Chondrocyte (in vitro differentiated cells): ENCODE results near the gene ADAMTS14. TPM values are rescaled to one million over a fixed set of nuclear protein-coding genes. Genes with fewer than 3 reads are reported as not detected.

Experiments used
- DNase-seq: peaks from one replicate; pipeline ENCODE4 v3.0.0; 2021; ENCODE audit warnings: mixed read lengths, low spot score
- H3K27ac Mint-ChIP-seq: one replicate; pipeline ENCODE4 v1.8.0; 2021; ENCODE audit warnings: mild to moderate bottlenecking, moderate library complexity, mixed read lengths; ENCODE audit not compliant: unreplicated experiment
- H3K27me3 Mint-ChIP-seq: 2 replicates; pipeline ENCODE4 v1.8.0; 2021; ENCODE audit warnings: low read depth, mixed read lengths
- H3K36me3 Mint-ChIP-seq: 2 replicates; pipeline ENCODE4 v1.8.0; 2021; ENCODE audit warnings: low read depth, mixed read lengths
- H3K4me1 Mint-ChIP-seq: 2 replicates; pipeline ENCODE4 v1.8.0; 2021; ENCODE audit warnings: low read depth, mild to moderate bottlenecking, mixed read lengths
- H3K4me3 Mint-ChIP-seq: one replicate; pipeline ENCODE4 v1.8.0; 2021; ENCODE audit warnings: mild to moderate bottlenecking, moderate library complexity, mixed read lengths; ENCODE audit not compliant: unreplicated experiment
- H3K9me3 Mint-ChIP-seq: 2 replicates; pipeline ENCODE4 v1.8.0; 2021; ENCODE audit warnings: low read depth, mixed read lengths
- total RNA-seq: library from RNA; stranded (reverse); gene quantifications from 3 replicates; pipeline ENCODE4 v1.2.1, GENCODE V29; 2021
- TF ChIP-seq, protein P1 (sequence below): fragments of 200-600 bp; sonication (generic); IDR thresholded peaks from 2 replicates; pipeline ENCODE4 v1.5.0; 2021; ENCODE audit warnings: antibody characterized with exemption, mild to moderate bottlenecking, moderate library complexity

The ADAMTS14 gene
- total RNA-seq, 1 donor from 2014 or later, result 7.7 TPM

DNA sequence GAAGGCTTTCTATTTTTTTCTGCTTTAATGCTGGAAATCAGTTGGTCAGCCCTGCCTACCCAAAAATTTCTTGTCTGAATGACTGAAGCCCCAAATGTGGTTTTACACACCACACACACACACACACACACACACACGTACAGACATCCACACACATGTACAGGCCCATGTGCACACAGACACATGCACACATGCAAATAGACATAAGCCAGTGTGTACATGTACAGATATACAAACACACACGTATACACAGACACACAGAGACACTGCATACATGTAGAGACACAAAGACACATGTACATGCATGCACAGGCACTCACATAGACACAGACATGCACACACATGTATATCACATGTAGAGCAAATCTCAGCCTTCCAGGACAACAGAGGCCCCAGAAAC lies 58.6 kb downstream of the ADAMTS14 start:
- no peak for DNase-seq
- no peaks in the 10 kb centered on the region for H3K27me3 Mint-ChIP-seq
- TF ChIP-seq, protein P1, sequence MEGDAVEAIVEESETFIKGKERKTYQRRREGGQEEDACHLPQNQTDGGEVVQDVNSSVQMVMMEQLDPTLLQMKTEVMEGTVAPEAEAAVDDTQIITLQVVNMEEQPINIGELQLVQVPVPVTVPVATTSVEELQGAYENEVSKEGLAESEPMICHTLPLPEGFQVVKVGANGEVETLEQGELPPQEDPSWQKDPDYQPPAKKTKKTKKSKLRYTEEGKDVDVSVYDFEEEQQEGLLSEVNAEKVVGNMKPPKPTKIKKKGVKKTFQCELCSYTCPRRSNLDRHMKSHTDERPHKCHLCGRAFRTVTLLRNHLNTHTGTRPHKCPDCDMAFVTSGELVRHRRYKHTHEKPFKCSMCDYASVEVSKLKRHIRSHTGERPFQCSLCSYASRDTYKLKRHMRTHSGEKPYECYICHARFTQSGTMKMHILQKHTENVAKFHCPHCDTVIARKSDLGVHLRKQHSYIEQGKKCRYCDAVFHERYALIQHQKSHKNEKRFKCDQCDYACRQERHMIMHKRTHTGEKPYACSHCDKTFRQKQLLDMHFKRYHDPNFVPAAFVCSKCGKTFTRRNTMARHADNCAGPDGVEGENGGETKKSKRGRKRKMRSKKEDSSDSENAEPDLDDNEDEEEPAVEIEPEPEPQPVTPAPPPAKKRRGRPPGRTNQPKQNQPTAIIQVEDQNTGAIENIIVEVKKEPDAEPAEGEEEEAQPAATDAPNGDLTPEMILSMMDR, result no peak
- H3K4me1 Mint-ChIP-seq, result peaks cover 4% of the 10 kb centered on the region
- H3K4me3 Mint-ChIP-seq, result no peak overlapping the region
- no peaks in the 10 kb centered on the region for H3K9me3 Mint-ChIP-seq
- H3K27ac Mint-ChIP-seq, result no peak overlapping the region
- H3K36me3 Mint-ChIP-seq, result peaks cover 11% of the 10 kb centered on the region

DNA sequence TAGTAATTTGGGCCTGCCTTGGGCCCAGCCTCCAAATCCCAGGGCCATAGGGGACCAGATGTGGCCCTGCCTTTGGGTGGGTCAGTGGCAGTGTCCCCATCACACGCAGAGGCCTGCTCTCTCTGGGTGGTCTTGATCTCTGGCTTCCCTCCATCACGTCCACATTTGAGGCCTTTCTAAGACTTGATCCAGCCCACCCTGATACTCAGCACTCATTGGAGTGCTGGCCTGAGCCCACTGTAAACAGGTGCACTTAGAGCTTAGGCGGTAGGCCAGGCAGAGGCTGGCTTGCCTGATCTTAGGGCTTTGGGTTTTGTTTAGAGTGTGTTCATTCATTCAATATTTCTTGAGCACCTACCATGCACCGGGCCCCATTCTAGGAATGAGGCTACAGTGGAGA lies 60.3 kb downstream of the ADAMTS14 start:
- DNase-seq, result no peak
- H3K9me3 Mint-ChIP-seq, result no peaks in the 10 kb centered on the region
- H3K27ac Mint-ChIP-seq, result no peak overlapping the region
- H3K27me3 Mint-ChIP-seq, result no peaks in the 10 kb centered on the region
- H3K4me1 Mint-ChIP-seq, result peaks cover 4% of the 10 kb centered on the region
- TF ChIP-seq, protein P1, result no peak
- H3K4me3 Mint-ChIP-seq, result no peak overlapping the region
- H3K36me3 Mint-ChIP-seq, result peaks cover 12% of the 10 kb centered on the region

DNA sequence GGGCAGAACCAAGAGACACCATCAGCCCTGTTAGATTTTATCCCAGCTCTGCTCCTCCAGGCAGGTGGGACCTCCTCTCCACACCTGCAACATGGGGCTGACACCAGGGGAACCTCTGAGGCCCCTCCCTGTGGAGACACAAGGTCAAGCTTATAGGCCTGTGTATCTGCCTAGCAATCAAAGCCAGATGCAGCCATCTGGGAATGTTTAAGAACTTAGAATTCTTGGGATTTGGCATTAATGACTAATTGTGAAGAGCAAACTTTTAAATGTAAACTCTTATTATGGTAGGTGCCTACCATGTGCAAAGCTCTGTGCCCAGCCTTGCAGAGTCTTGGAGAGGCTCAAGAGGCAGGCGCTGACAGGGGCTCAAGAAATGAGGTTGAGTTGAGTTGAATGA lies 60.7 kb downstream of the ADAMTS14 start:
- no peak for DNase-seq
- Mint-ChIP-seq H3K4me3 (no peak overlapping the region), H3K36me3 (peaks cover 14% of the 10 kb centered on the region), H3K27ac (no peak overlapping the region), H3K4me1 (peaks cover 4% of the 10 kb centered on the region), H3K27me3 (no peaks in the 10 kb centered on the region), H3K9me3 (no peaks in the 10 kb centered on the region)
- TF ChIP-seq, protein P1, result no peak

DNA sequence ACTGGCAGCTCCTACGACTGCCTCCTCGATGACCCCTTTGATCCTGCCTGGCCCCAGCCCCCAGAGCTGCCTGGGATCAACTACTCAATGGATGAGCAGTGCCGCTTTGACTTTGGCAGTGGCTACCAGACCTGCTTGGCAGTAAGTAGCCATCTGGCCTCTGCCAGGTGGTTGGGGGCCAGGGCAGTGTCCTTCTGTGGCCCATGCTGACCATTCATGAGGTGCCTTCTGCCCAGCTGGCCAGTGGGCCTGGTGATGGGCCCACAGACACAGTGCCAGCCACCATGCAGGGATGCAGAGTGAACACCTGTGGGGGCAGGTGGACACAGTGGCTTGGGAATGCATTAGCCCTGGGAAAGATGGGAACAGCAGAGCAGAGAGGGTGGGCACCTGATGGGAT lies 62.9 kb downstream of the ADAMTS14 start:
- TF ChIP-seq, protein P1, result no peak
- Mint-ChIP-seq H3K36me3 (peaks cover 17% of the 10 kb centered on the region), H3K4me3 (no peak overlapping the region), H3K27me3 (no peaks in the 10 kb centered on the region), H3K4me1 (no peaks in the 10 kb centered on the region), H3K9me3 (no peaks in the 10 kb centered on the region), H3K27ac (no peak overlapping the region)
- peak; percentile 72 for DNase-seq

DNA sequence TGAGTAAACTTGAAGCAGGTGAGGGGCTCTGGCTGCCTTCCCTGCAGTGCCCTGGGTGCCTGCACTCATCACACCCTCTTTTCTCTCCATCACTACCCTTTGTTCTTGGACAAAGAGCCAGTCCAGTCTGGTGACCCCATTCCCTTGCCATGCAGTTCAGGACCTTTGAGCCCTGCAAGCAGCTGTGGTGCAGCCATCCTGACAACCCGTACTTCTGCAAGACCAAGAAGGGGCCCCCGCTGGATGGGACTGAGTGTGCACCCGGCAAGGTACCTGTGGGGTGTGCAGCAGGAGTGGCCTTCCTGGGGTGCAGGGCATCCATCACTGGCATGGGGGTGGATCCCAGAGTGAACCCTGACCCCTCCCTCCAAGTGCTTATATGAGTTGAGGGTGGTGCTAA lies 64.2 kb downstream of the ADAMTS14 start:
- TF ChIP-seq, protein P1, result no peak
- Mint-ChIP-seq H3K9me3 (no peaks in the 10 kb centered on the region), H3K27ac (no peak overlapping the region), H3K4me1 (no peaks in the 10 kb centered on the region), H3K36me3 (peaks cover 17% of the 10 kb centered on the region), H3K27me3 (no peaks in the 10 kb centered on the region), H3K4me3 (no peak overlapping the region)
- no peak for DNase-seq
